Measurements from ENCODE around the gene SPRYD3. TPM values are rescaled to one million over a fixed set of nuclear protein-coding genes. Genes with fewer than 3 reads are reported as not detected.
A peak's percentile ranks its signal among the peaks of the same experiment; 100 is the strongest.
"Not testable (repeated sequence)": the region's sequence is repeated elsewhere in the genome, so short reads cannot be mapped to it uniquely, and the experiment has no call there.

The SPRYD3 gene
- total RNA-seq, 2 donors from 2014 or later = 34.3 to 51.3 TPM

- DNase-seq = no peak
- intact Hi-C loops (cut with DNase I) = no loop called here
- ATAC-seq = no peak
Observed at GRCh38 chr12:53103860-53104305, 24.7 kb upstream of the SPRYD3 start.

- intact Hi-C loops (cut with DNase I) = no loop called here
- ATAC-seq (no peak), DNase-seq (no peak)
Observed at GRCh38 chr12:53102883-53103807, 24.0 kb upstream of the SPRYD3 start, which contains the start of gene SOAT2. TSS of gene SOAT2 (plus strand) at chr12:53103486. CDS start at chr12:53103578, 92 bp downstream.

DNA sequence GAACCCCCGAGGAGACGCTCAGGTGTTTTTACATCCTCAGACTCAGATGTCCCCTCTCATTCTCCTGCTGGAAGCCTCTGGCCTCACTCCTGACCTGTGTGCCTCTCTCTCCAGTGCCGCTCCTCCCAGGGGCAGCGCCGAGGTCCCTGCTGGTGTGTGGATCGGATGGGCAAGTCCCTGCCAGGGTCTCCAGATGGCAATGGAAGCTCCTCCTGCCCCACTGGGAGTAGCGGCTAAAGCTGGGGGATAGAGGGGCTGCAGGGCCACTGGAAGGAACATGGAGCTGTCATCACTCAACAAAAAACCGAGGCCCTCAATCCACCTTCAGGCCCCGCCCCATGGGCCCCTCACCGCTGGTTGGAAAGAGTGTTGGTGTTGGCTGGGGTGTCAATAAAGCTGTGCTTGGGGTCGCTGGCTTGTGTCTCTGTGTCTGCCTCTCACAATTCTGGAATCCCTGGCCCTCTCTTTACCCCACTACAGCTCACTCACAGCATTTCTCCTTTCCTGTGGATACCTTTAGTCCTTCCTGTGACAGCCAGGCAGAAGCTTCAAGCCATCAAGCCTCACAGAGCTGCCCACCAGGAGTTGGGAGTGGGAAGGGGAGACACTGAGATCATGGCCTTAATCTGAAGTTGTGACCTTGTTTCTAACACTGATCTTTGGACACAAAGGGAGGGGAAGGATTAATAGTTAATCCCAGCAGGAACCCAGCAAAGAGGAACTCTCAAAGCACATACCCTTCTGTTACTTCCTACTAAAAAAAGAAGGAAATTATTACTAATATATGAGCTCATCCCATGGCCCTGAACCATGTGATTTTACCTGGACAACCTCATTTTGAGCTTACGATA, 23.0 kb upstream of the SPRYD3 start:
- no peak for ATAC-seq
- intact Hi-C loops (cut with DNase I) = no loop called here
- DNase-seq = no peak

GRCh38 chr12:53101266-53101665, 22.1 kb upstream of the SPRYD3 start:
- DNase-seq (no peak), ATAC-seq (no peak)
- intact Hi-C loops (cut with DNase I) = no loop called here

- DNase-seq = no peak
- intact Hi-C loops (cut with DNase I) = no loop called here
- no peak for ATAC-seq
Observed at GRCh38 chr12:53100466-53101151, 21.4 kb upstream of the SPRYD3 start.

DNA sequence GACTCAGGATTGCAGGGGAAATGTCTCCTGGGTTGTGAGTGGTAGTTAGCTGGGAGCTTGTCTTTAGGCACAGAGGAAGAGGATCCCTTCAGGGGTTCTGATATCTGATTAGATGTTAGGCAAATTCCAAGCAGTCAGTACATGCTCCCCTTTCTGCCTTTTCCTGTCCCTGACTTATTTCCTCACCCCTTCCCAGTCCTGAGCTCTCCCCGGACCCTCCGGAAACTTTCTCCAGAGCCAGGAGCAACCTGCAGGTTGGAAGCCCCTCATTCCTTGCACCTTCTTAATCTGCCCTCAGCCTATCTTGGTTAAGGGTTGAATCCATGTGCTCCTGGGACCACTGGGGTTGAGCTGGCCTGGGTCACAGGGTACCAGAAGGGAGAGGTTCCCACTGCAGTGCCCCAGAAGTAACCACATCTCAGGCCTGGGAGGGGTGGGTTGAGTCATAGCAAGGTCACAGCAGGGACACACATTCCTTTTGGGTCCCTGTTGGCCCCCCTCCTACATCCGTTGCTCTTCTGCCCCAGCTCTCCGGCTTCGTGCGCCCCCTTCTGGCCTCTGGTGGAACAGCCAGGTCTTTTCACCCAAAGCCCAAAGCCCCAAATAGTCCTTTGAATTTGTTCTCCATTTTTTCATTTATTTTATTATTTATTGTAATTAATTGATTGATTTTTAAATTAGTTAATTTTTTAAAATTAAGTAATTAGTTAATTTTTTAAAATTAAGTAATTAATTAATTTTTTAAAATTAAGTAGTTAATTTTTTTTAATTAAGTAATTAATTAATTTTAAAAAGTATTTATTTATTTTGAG, 20.1 kb upstream of the SPRYD3 start:
- ATAC-seq = peak; percentile 75 to 79
- DNase-seq = peak; percentile 93
- intact Hi-C loops (cut with DNase I) = loop anchor here in 1 of 2 donors (2.0 kb wide), 1 partner anchor 32 kb away; no protein-coding TSS in a partner anchor

DNA sequence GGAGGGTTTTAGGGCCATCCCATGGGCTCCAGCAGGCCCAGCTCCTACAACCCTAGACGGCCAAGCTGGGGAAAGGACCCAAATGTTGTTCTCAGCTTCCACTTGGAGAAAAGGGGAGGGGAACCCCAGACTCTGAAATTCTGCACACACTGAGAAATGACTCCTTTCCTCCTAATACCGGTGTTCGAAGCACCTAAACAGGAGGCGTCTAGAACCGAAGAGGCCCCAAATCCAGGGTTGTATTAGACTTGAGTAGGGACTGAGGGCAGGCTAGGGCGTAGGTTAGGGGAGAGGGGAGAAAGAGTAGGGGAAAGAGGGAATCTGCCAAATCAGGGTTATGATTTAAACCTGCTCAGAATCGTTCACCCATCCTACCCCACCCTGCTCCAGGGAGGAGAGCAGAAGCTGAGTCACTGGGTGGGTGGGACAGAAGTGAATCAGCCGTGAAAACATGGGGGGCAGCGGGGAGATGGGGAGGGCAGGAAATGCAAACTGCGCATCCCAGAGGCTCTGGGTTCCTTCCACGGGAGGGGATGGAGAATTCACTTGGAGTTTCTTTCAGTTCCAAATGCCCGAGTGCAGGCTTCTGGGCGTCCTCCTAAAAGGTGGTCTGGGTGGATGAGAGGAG, 19.3 kb upstream of the SPRYD3 start:
- intact Hi-C loops (cut with DNase I) = loop anchor here in 1 of 2 donors (2.0 kb wide), 1 partner anchor 32 kb away; no protein-coding TSS in a partner anchor
- peak; percentile 74 for DNase-seq
- peak; percentile 18 to 68 for ATAC-seq

- intact Hi-C loops (cut with DNase I) = loop anchor here in 1 of 2 donors (2.0 kb wide), 1 partner anchor 31 kb away; no protein-coding TSS in a partner anchor
- DNase-seq = peak; percentile 76
Observed at GRCh38 chr12:53097564-53098353, 18.6 kb upstream of the SPRYD3 start, which contains the start of gene IGFBP6. TSS of gene IGFBP6 (plus strand) at chr12:53097667. CDS start at chr12:53097718, 51 bp downstream.

DNA sequence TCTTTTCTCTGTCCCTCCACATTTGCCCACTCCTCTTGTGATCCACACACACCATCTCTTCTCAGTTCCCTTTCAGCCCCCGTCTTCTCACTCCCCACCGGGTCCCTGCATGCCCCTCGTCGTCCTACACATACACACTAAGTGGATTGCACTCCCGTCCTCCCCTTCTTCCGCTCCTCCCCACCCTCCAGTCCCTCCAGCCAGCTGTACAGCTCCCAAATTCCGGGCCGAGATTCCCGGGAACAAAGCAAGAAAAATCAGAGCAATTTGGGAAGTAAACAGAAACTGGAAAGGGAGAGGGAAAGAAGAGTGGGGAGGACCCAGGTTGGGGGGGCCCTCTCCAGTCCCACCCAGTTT, 18.0 kb upstream of the SPRYD3 start:
- peak; percentile 44 to 48 for ATAC-seq
- DNase-seq = no peak
- intact Hi-C loops (cut with DNase I) = no loop called here

More at GRCh38 chr12:53097564-53098353, 18.6 kb upstream of the SPRYD3 start, which contains the start of gene IGFBP6:
- ATAC-seq = peak; percentile 69 to 74

DNA sequence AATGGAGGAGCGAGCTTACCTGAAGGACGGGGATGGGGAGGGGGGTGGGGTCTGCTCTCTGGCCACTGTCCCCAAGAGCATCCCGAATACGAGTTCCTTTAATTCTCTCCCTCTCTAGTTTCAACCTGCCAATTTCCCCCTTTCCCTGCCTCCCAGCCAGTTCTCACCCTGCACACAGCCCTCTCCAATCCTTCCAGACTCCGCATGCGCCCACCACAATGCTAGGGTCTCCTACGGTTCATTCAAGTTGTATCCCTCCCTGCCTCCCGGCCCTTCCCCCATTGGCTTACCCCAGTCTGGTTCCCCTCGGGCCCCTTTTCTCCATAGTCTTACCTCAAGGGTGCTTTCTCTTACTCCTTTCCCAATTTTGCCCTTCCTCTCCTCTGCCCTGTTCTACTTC, 17.6 kb upstream of the SPRYD3 start:
- no peak for DNase-seq
- intact Hi-C loops (cut with DNase I) = no loop called here
- ATAC-seq = no peak

DNA sequence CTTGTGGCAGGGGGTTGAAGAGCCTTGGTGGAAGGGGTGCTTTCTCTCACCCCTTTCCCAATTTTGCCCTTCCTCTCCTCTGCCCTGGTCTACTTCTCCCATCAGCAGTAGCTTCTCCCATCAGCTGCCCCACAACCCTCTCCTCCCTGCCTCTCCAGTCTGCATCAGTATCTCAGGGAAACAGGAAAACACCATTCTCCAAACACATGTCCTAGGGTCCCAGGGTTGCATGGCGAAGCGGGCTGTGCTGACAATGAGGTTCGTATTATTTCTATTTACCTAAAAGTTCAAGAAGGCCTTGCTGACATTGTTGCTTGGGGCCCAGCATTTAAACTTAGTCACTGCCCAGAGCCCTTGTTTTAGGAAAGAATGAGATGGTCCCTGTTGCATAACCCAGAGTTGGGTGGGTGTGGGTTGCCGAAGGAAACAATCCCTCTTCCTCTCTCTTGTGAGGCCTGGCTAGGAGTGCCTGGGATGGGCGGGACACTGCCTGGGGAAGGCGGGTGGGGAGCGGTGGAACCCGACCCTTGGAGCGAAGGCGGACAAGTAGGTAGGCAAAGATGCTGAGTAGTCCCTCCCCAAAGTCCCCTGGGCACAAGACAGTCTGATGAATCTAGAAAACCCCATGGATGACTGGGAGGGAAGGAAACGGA, 17.0 kb upstream of the SPRYD3 start:
- intact Hi-C loops (cut with DNase I) = no loop called here
- DNase-seq (peak; percentile 88), ATAC-seq (peak; percentile 52 to 69)

DNA sequence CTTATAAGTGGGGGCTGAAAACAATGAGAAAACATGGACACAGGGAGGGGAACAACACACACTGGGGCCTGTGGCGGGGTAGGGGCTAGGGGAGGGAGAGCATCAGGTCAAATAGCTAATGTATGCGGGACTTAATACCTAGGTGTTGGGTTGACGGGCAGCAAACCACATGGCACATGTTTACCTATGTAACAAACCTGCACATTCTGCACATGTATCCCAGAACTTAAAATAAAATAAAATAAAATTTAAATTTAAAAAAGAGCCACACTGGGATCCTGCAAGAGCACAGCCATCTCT, 16.4 kb upstream of the SPRYD3 start:
- ATAC-seq; DNase-seq; intact Hi-C loops (cut with DNase I): not testable (repeated sequence)

DNA sequence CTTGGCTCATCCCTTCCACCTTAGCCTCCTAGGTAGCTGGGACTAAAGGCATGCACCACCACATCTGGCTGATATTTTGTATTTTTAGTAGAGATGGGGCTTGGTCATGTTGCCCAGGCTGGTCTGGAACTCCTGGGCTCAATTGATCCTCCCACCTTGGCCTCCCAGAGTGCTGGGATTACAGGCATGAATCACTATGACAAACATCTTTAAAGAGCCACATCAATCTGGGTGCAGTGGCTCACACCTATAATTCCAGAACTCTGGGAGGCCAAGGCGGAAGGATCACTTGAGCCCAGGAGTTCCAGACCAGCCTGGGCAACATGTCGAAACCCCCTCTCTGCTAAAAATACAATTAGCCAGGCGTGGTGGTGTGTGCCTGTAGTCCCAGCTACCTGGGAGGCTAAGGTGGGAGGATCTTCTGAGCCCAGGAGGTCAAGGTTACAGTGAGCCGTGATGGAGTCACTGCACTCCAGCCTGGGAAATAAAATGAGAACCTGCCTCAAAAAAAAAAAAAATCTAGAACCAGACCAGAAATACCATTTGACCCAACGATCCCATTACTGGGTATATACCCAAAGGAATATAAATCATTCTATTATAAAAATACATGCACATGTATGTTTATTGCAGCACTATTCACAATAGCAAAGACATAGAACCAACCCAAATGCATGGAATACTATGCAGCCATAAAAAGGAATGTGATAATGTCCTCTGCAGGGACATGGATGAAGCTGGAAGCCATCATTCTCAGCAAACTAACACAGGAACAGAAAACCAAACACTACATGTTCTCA, 15.8 kb upstream of the SPRYD3 start:
- DNase-seq; intact Hi-C loops (cut with DNase I); ATAC-seq: not testable (repeated sequence)

GRCh38 chr12:53094394-53094787, 15.2 kb upstream of the SPRYD3 start:
- ATAC-seq = no peak
- intact Hi-C loops (cut with DNase I) = no loop called here
- DNase-seq = no peak

DNA sequence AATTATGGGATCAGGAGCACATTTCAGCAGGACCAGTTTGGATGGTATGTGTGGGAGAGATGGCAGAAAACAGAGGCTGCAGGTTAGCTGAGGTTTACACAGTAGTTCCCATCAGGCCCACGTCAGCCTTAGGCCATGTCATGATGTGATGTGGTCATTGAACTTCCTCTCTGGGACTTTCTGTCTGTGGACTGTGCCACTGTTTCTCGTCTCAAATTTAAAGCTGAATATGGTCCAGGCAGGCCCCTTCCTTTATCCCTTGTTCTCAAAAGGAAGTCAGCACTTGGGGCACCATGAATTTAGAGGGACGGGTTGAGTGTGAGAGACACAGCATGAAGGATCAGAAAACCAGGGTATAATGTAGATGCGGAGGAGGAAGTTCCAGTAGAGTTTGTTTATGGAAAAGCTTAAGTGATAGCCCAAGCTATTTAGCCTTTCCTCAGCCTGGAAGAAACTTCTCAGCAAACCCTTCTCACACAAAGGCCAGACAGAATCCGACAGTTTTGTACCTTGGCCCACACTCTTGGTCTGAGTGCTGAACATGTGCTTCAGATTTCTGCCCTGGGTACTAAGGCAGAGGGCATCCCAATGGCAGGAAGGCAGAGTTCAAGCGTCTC, 14.7 kb upstream of the SPRYD3 start:
- no peak for ATAC-seq
- intact Hi-C loops (cut with DNase I) = no loop called here
- no peak for DNase-seq

Data from left cardiac atrium (tissue), 4 donors.